ENCODE results near the gene SCLY. TPM values are rescaled to one million over a fixed set of nuclear protein-coding genes. Genes with fewer than 3 reads are reported as not detected.

The SCLY gene
- total and polyA plus RNA-seq, 2 of the 8 experiments (the other 6 are each of a cell fraction or from before 2014, with no cell fraction given): 79.0 to 79.5 TPM

DNA sequence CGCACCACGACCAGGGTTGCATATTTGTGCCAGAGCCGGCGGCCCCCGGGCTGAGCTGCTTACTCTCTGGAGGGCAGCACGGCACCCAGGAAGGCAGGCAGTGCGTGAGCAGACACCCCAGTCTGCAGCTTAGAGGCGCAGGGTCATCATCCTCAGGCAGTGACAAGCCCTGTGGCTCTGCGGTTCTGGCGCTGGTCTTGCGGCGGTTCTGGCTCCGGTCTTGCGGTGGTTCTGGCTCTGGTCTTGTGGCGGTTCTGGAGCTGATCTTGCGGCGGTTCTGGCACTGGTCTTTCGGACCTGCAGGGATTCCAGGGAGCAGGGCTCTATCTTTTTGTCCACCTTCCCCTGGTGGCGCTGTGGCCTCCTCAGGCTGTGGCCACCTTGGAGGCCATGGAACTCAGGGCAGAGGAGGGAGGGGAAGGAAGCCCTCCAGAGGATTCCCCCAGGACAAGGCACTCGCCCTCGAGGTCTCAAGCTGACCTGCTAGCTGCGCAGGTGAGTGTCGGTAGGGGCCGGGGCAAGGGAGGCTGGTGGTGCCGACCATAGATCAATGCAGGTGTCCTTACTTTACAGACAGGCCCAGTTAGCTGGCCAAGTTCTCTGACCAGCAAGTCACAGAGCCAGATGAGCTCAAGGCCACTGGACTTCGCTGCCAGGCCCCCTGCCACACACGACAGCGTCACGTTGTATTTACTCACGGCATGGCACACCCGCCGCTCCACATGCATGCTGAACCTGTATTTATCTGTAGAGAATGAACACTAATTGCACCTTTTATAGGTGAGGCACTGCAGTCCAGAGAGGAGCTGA lies 54.3 kb downstream of the SCLY start:
- Histone ChIP-seq H3K79me1 (ENCODE audit: low read depth, low read length) (no peaks in the 10 kb centered on the region), H3K23ac (ENCODE audit: insufficient read length) (no peak overlapping the region), H2BK20ac (ENCODE audit: low read length) (no peak overlapping the region), H3K4me3 (ENCODE audit: extremely low read depth in 1 of 4, insufficient read depth in 2 of 4, low read depth in 3 of 4, low read length in 4 of 4) (no peak overlapping the region), H3K56ac (replicated peaks; ENCODE audit: insufficient read length, low read depth, low read length) (no peak overlapping the region), H3K9me3 (ENCODE audit: insufficient read depth in 2 of 2, low read depth in 1 of 2, low read length in 1 of 2) (peaks cover 0 to 5% of the 10 kb centered on the region in 2 experiments; a peak in 1 of 4 replicates), H3K36me3 (ENCODE audit: control insufficient read depth in 2 of 4, insufficient read depth in 4 of 4, low read length in 3 of 4) (no peaks in the 10 kb centered on the region), H3K23me2 (ENCODE audit: low read depth, low read length) (peaks cover 14% of the 10 kb centered on the region; the same call in 1 of the 2 replicates), H3K14ac (ENCODE audit: insufficient read length) (no peak overlapping the region), H4K5ac (ENCODE audit: insufficient read length, low read depth, low read length) (no peak overlapping the region), H3K4me2 (ENCODE audit: insufficient read depth in 1 of 2, low read depth in 2 of 2, low read length in 2 of 2) (no peak overlapping the region), H2BK120ac (replicated peaks; ENCODE audit: low read depth, low read length) (no peak overlapping the region), H3K9ac (replicated peaks in 1 of 4; ENCODE audit: extremely low read depth in 1 of 4, low read depth in 3 of 4, low read length in 3 of 4) (no peak overlapping the region), H4K91ac (replicated peaks; ENCODE audit: insufficient read length, low read length) (no peak overlapping the region), H3K18ac (ENCODE audit: extremely low read depth, low read length) (no peak overlapping the region; the same call in 1 of the 2 replicates), H2AFZ (ENCODE audit: low read length) (no peak overlapping the region), H2BK5ac (ENCODE audit: low read depth, low read length) (no peak overlapping the region), H2BK12ac (ENCODE audit: low read depth, low read length) (no peak overlapping the region), H3K79me2 (ENCODE audit: control insufficient read depth in 1 of 2, insufficient read depth in 2 of 2, low read length in 2 of 2) (no peaks in the 10 kb centered on the region), H3K27me3 (replicated peaks in 1 of 4; ENCODE audit: control insufficient read depth in 3 of 4, extremely low read depth in 1 of 4, insufficient read depth in 3 of 4, low read length in 3 of 4) (no peaks in the 10 kb centered on the region), H2AK5ac (ENCODE audit: low read depth, low read length) (no peak overlapping the region), H3K4ac (replicated peaks; ENCODE audit: insufficient read length, low read depth, low read length) (no peak overlapping the region), H2BK15ac (ENCODE audit: low read length) (no peak overlapping the region), H4K8ac (ENCODE audit: extremely low read depth, insufficient read depth, low read length) (no peak overlapping the region), H3K27ac (ENCODE audit: low read depth, low read length) (no peak overlapping the region), H4K20me1 (replicated peaks in 1 of 2; ENCODE audit: control insufficient read depth in 1 of 2, insufficient read depth in 2 of 2, low read length in 2 of 2) (no peaks in the 10 kb centered on the region), H3K4me1 (replicated peaks in 1 of 4; ENCODE audit: control insufficient read depth in 3 of 4, insufficient read depth in 4 of 4, low read length in 3 of 4) (peaks cover 0 to 2% (median 0%) of the 10 kb centered on the region in 4 experiments; a peak in 2 of 7 replicates)
- DNase-seq (ENCODE audit: low read depth in 1 of 2, low spot score in 2 of 2): no peak
- TF ChIP-seq SRF (IDR thresholded peaks at IDR 0.05; ENCODE audit: low read depth, low read length) (no peak), BACH1 (IDR thresholded peaks at IDR 0.05; ENCODE audit: low read length) (no peak), RAD21 (IDR thresholded peaks at IDR 0.05 in 1 of 2, conservative IDR thresholded peaks at IDR 0.05 in 1 of 2; ENCODE audit: low read depth in 2 of 2, low read length in 2 of 2) (0 out of 4 replicates have a peak, but pooled peaks of 1 of the 2 experiments have one; percentile 8)
- ChIA-PET POLR2A (ENCODE audit: partially characterized antibody) (interaction anchor here (0.8 to 1.1 kb wide), 3 partner anchors 14 to 50 kb away, joined by 3 read pairs; partner anchors contain the start of gene ESPNL), CTCF (ENCODE audit: partially characterized antibody) (interaction anchor here (0.5 to 1.9 kb wide), 12 partner anchors 8 to 1805 kb away, joined by 3 to 6 read pairs (median 3); partner anchors contain the start of gene ESPNL)
- whole genome bisulfite sequencing, 2 experiments (ENCODE audit: extremely low coverage in 1 of 2, insufficient coverage in 1 of 2, insufficient read length in 1 of 2, insufficient replicate concordance in 2 of 2, low coverage in 1 of 2, low lambda C conversion rate in 2 of 2, missing lambda C conversion rate in 1 of 2): 86% methylated on average over 32 of the region's 32 CpGs; no CpG with 5 or more reads in 1 of the 2 experiments
- FAIRE-seq: no peak
